WTC11 (cell line): ENCODE measurements around the gene AZU1.

ENCODE experiments used
- ATF3 ChIP-seq: sonication (generic); formaldehyde crosslinking; conservative IDR thresholded peaks from 2 replicates; pipeline ENCODE4 v1.8.1; 2022; ENCODE audit warnings: mild to moderate bottlenecking, missing genetic modification reagents
- ATF6 ChIP-seq: sonication (generic); formaldehyde crosslinking; IDR thresholded peaks from 2 replicates; pipeline ENCODE4 v1.8.1; 2023; ENCODE audit warnings: mild to moderate bottlenecking, missing genetic modification reagents
- CTCF ChIP-seq: fragments of 200-600 bp; IDR thresholded peaks from 2 replicates; pipeline ENCODE4 v1.8.0; 2022; ENCODE audit warnings: antibody characterized with exemption
- ELF4 ChIP-seq: sonication (generic); formaldehyde crosslinking; IDR thresholded peaks from 2 replicates; pipeline ENCODE4 v1.8.1; 2022; ENCODE audit warnings: low read depth, mild to moderate bottlenecking, moderate library complexity, missing genetic modification reagents
- ETV6 ChIP-seq: sonication (generic); formaldehyde crosslinking; IDR thresholded peaks from 2 replicates; pipeline ENCODE4 v1.8.1; 2022; ENCODE audit warnings: mild to moderate bottlenecking, missing genetic modification reagents
- HMGXB4 ChIP-seq: sonication (generic); formaldehyde crosslinking; IDR thresholded peaks from 2 replicates; pipeline ENCODE4 v1.8.1; 2023; ENCODE audit warnings: mild to moderate bottlenecking, moderate library complexity, missing genetic modification reagents
- JAZF1 ChIP-seq: fragments of 250-450 bp; sonication (Bioruptor Pico); IDR thresholded peaks from 2 replicates; pipeline ENCODE4 v1.9.0; 2021; ENCODE audit warnings: moderate library complexity, mild to moderate bottlenecking, inconsistent platforms
- KAT7 ChIP-seq: sonication (generic); formaldehyde crosslinking; IDR thresholded peaks from 2 replicates; pipeline ENCODE4 v1.8.1; 2023; ENCODE audit warnings: missing genetic modification reagents, mild to moderate bottlenecking, borderline replicate concordance
- NFE2L1 ChIP-seq: sonication (generic); formaldehyde crosslinking; IDR thresholded peaks from 2 replicates; pipeline ENCODE4 v1.8.1; 2023; ENCODE audit warnings: missing genetic modification reagents
- SP1 ChIP-seq: sonication (generic); formaldehyde crosslinking; conservative IDR thresholded peaks from 2 replicates; pipeline ENCODE4 v1.8.1; 2022; ENCODE audit warnings: missing genetic modification reagents
- TF ChIP-seq, protein P1 (sequence below): sonication (generic); formaldehyde crosslinking; IDR thresholded peaks from 2 replicates; pipeline ENCODE4 v1.8.1; 2022; ENCODE audit warnings: mild to moderate bottlenecking, moderate library complexity, missing genetic modification reagents
- TF ChIP-seq, protein P2 (sequence below): fragments of 250-450 bp; sonication (Bioruptor Pico); IDR thresholded peaks from 2 replicates; pipeline ENCODE4 v1.9.0; 2021; ENCODE audit warnings: mild to moderate bottlenecking

DNA sequence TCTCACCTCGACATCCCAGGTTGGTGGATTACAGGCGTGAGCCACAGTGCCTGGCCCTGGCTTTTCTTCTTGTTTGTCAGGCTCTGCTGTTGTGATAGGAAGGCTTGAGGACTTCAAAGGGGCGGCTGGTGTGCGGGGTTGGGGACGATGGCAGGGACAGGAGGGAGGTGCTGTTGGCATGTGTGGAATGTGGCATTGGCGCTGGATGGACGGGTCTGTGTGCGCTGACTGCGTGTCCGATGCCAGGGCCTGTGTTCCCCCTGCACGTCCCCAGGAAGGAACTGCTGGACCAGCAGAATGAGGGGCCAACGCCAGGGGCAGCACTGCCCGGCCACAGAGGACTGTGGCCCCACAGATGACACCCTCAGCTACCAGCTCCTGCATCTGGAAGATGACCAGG, 43.1 kb upstream of the AZU1 start:
- no peak for TF ChIP-seq ATF3
- TF ChIP-seq HMGXB4 (CRISPR knock-in tag), result no peak
- TF ChIP-seq CTCF, result no peak
- no peak for TF ChIP-seq NFE2L1
- TF ChIP-seq, protein P1, sequence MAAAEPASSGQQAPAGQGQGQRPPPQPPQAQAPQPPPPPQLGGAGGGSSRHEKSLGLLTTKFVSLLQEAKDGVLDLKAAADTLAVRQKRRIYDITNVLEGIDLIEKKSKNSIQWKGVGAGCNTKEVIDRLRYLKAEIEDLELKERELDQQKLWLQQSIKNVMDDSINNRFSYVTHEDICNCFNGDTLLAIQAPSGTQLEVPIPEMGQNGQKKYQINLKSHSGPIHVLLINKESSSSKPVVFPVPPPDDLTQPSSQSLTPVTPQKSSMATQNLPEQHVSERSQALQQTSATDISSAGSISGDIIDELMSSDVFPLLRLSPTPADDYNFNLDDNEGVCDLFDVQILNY, result no peak
- no peak for TF ChIP-seq SP1
- no peak for TF ChIP-seq ETV6 (CRISPR knock-in tag)
- no peak for TF ChIP-seq ELF4
- TF ChIP-seq, protein P2, sequence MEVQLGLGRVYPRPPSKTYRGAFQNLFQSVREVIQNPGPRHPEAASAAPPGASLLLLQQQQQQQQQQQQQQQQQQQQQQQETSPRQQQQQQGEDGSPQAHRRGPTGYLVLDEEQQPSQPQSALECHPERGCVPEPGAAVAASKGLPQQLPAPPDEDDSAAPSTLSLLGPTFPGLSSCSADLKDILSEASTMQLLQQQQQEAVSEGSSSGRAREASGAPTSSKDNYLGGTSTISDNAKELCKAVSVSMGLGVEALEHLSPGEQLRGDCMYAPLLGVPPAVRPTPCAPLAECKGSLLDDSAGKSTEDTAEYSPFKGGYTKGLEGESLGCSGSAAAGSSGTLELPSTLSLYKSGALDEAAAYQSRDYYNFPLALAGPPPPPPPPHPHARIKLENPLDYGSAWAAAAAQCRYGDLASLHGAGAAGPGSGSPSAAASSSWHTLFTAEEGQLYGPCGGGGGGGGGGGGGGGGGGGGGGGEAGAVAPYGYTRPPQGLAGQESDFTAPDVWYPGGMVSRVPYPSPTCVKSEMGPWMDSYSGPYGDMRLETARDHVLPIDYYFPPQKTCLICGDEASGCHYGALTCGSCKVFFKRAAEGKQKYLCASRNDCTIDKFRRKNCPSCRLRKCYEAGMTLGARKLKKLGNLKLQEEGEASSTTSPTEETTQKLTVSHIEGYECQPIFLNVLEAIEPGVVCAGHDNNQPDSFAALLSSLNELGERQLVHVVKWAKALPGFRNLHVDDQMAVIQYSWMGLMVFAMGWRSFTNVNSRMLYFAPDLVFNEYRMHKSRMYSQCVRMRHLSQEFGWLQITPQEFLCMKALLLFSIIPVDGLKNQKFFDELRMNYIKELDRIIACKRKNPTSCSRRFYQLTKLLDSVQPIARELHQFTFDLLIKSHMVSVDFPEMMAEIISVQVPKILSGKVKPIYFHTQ (CRISPR knock-in tag), result no peak
- TF ChIP-seq ATF6 (CRISPR knock-in tag), result no peak
- no peak for TF ChIP-seq KAT7 (CRISPR knock-in tag)
- TF ChIP-seq JAZF1 (CRISPR knock-in tag), result no peak
